GM12872 (cell line): Measurements from ENCODE around the gene RASSF3.

Source experiments
- TF ChIP-seq, protein P1 (sequence below): IDR thresholded peaks from 3 replicates; pipeline ENCODE4 v1.5.1; 2011; ENCODE audit warnings: low read depth, mild to moderate bottlenecking, low read length, moderate library complexity; ENCODE audit not compliant: insufficient read depth

The RASSF3 gene

DNA sequence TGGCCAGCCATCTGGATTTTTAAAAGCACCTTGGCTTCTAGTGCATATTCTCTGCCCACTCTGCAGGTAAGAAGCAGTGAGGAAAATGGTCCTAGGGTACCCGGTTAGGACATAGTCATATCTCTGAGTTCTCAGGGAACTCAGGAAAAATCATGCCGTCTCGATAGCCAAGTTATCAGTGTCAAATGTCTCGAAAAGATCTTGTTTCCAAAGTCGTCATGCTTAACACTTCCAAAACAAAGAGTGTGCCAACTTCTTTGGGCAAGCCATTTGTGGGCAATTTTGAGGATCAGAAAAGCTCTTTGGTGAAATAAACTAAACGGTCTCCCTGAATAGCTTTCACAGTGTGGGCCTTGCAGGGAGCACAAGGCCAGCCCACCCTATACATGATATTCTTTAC lies 39.2 kb downstream of the RASSF3 start:
- TF ChIP-seq, protein P1, sequence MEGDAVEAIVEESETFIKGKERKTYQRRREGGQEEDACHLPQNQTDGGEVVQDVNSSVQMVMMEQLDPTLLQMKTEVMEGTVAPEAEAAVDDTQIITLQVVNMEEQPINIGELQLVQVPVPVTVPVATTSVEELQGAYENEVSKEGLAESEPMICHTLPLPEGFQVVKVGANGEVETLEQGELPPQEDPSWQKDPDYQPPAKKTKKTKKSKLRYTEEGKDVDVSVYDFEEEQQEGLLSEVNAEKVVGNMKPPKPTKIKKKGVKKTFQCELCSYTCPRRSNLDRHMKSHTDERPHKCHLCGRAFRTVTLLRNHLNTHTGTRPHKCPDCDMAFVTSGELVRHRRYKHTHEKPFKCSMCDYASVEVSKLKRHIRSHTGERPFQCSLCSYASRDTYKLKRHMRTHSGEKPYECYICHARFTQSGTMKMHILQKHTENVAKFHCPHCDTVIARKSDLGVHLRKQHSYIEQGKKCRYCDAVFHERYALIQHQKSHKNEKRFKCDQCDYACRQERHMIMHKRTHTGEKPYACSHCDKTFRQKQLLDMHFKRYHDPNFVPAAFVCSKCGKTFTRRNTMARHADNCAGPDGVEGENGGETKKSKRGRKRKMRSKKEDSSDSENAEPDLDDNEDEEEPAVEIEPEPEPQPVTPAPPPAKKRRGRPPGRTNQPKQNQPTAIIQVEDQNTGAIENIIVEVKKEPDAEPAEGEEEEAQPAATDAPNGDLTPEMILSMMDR = no peak

DNA sequence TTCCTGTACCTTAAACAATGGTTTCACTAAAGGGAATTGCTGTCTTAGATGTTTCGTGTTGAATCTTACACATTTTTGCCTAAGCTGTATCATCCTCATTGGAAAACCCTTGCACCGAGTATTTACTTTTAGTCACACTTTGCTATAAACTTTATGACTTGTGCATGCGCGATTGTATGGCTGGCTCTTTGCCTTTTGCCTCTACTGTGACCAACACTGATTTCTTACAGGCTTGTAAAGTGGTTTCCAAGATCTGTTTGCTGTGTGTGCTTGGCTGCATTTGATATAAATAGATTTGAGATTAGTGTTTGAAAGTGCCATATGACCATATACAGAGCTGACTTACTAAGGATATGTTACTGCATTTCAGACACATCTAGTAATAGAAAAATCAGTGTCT lies 40.5 kb downstream of the RASSF3 start:
- TF ChIP-seq, protein P1 = no peak

GRCh38 chr12:64652346-64652745 lies 42.1 kb downstream of the RASSF3 start:
- TF ChIP-seq, protein P1 = no peak

GRCh38 chr12:64653123-64653522 lies 42.8 kb downstream of the RASSF3 start:
- TF ChIP-seq, protein P1 = no peak

- TF ChIP-seq, protein P1 = no peak
Measured at GRCh38 chr12:64655141-64655540, 44.8 kb downstream of the RASSF3 start.

DNA sequence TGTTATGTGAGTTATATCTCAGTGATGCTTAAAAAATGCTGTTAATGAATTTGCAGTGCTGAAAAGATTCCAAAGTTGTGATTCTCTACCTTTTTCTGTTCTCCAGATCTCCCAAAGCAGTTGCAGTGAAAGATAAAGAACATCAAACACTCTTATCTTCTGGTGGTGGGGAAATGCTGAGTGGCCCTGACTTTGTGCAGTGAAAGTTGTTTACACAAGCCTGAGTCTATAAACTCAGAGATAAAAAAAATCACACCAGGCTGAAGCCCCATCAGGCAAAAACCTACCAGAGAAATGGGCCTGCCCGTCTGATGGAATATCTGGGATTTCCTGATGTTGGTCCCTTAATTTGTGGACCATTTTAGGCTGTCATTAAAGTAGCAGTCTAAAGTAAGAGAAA lies 46.1 kb downstream of the RASSF3 start:
- TF ChIP-seq, protein P1 = no peak

- TF ChIP-seq, protein P1 = no peak
Measured at GRCh38 chr12:64658892-64659481, 48.7 kb downstream of the RASSF3 start.
